ENCODE results near the gene SPATS2.

DNA sequence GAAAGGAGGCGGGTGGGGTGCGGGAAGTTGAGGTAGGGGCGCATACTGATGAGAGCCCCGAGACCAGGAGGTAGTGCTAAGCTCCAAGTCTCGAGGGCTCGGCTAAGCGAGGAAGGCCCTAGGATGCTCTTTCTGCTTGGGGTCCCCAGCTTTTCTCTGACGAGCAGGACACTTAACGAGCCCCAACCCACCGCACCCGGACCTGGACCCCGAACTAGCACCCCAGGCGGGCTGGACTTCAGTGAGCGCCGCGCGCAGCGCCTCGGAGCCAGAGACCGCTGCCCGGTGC is 25.5 kb upstream of the SPATS2 start:
- TF ChIP-seq, protein P1, sequence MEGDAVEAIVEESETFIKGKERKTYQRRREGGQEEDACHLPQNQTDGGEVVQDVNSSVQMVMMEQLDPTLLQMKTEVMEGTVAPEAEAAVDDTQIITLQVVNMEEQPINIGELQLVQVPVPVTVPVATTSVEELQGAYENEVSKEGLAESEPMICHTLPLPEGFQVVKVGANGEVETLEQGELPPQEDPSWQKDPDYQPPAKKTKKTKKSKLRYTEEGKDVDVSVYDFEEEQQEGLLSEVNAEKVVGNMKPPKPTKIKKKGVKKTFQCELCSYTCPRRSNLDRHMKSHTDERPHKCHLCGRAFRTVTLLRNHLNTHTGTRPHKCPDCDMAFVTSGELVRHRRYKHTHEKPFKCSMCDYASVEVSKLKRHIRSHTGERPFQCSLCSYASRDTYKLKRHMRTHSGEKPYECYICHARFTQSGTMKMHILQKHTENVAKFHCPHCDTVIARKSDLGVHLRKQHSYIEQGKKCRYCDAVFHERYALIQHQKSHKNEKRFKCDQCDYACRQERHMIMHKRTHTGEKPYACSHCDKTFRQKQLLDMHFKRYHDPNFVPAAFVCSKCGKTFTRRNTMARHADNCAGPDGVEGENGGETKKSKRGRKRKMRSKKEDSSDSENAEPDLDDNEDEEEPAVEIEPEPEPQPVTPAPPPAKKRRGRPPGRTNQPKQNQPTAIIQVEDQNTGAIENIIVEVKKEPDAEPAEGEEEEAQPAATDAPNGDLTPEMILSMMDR (tag by site-specific recombination; IDR thresholded peaks at IDR 0.05): no peak
- TF ChIP-seq ZNF274 (IDR thresholded peaks at IDR 0.05; ENCODE audit: low read length) (no peak), ZNF274 (tag by site-specific recombination; IDR thresholded peaks at IDR 0.05; ENCODE audit: borderline replicate concordance) (no peak), BCL11B (tag by site-specific recombination; IDR thresholded peaks at IDR 0.05; ENCODE audit: low read depth) (no peak), ZBTB7A (tag by site-specific recombination; IDR thresholded peaks at IDR 0.05; ENCODE audit: low read depth) (no peak)
